HL-60 (cell line): ENCODE results near the gene CLN5.

ENCODE experiments used
- POLR2AphosphoS5 ChIP-seq: IDR thresholded peaks from 2 replicates; pipeline ENCODE4 v1.6.1; 2012; ENCODE audit warnings: low read depth
- SPI1 ChIP-seq: IDR thresholded peaks from 2 replicates; pipeline ENCODE4 v1.6.1; 2012; ENCODE audit warnings: low read depth, mild to moderate bottlenecking, borderline replicate concordance
- TF ChIP-seq, protein P1 (sequence below): IDR thresholded peaks from one replicate; pipeline ENCODE4 v1.5.1; 2011; ENCODE audit warnings: low read length, control low read depth, inconsistent platforms; ENCODE audit not compliant: insufficient read depth
- TF ChIP-seq, protein P2 (sequence below): IDR thresholded peaks from 2 replicates; pipeline ENCODE4 v1.6.1; 2012; ENCODE audit warnings: low read depth; ENCODE audit not compliant: insufficient replicate concordance

DNA sequence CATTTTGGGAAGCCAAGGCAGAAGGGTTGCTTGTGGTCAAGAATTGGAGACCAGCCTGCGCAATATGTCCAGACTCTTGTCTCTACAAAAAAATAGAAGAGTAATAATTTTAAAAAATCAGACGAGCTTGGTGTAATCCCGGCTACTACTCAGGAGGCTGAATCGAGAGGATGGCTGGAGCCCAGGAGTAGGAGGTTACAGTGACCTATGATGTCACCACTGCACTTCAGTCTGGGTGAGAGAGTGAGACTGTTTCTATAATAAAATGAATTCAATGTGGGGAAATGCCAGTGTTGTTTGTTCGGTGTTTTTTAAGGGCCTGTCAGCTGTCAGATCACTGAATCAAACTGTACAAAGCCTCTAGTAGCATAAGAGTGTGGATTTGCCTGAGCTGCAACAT is 36.3 kb downstream of the CLN5 start:
- TF ChIP-seq, protein P1, sequence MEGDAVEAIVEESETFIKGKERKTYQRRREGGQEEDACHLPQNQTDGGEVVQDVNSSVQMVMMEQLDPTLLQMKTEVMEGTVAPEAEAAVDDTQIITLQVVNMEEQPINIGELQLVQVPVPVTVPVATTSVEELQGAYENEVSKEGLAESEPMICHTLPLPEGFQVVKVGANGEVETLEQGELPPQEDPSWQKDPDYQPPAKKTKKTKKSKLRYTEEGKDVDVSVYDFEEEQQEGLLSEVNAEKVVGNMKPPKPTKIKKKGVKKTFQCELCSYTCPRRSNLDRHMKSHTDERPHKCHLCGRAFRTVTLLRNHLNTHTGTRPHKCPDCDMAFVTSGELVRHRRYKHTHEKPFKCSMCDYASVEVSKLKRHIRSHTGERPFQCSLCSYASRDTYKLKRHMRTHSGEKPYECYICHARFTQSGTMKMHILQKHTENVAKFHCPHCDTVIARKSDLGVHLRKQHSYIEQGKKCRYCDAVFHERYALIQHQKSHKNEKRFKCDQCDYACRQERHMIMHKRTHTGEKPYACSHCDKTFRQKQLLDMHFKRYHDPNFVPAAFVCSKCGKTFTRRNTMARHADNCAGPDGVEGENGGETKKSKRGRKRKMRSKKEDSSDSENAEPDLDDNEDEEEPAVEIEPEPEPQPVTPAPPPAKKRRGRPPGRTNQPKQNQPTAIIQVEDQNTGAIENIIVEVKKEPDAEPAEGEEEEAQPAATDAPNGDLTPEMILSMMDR: no peak
- TF ChIP-seq POLR2AphosphoS5 (no peak), SPI1 (no peak)
- TF ChIP-seq, protein P2, sequence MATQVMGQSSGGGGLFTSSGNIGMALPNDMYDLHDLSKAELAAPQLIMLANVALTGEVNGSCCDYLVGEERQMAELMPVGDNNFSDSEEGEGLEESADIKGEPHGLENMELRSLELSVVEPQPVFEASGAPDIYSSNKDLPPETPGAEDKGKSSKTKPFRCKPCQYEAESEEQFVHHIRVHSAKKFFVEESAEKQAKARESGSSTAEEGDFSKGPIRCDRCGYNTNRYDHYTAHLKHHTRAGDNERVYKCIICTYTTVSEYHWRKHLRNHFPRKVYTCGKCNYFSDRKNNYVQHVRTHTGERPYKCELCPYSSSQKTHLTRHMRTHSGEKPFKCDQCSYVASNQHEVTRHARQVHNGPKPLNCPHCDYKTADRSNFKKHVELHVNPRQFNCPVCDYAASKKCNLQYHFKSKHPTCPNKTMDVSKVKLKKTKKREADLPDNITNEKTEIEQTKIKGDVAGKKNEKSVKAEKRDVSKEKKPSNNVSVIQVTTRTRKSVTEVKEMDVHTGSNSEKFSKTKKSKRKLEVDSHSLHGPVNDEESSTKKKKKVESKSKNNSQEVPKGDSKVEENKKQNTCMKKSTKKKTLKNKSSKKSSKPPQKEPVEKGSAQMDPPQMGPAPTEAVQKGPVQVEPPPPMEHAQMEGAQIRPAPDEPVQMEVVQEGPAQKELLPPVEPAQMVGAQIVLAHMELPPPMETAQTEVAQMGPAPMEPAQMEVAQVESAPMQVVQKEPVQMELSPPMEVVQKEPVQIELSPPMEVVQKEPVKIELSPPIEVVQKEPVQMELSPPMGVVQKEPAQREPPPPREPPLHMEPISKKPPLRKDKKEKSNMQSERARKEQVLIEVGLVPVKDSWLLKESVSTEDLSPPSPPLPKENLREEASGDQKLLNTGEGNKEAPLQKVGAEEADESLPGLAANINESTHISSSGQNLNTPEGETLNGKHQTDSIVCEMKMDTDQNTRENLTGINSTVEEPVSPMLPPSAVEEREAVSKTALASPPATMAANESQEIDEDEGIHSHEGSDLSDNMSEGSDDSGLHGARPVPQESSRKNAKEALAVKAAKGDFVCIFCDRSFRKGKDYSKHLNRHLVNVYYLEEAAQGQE: no peak
